Non-pigmented ciliary epithelial cell (primary cell): ENCODE data around the gene GALNT14.

Experiments used
- DNase-seq: peaks from one replicate; pipeline ENCODE4 v3.0.0-alpha.2; 2010; ENCODE audit warnings: low read depth

The GALNT14 gene

DNA sequence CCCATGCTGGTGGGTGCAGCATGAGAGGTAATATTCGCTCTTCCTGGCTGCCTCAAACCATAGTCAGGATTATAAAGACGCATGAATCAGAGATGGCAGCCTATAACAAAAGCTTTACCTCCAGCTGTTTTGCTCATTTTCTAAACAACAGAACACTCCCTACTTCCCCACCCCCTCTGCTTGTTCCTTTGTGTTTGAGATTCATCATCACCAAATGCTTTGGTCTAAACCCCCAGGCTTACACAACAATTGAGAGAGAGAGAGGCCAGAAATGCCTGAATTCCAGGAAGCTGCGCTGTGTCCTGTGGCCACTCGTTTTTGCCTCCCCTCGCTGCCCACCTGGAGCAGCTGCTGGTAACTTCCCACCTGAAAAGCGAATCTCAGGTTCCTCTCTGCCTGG lies 252.2 kb downstream of the GALNT14 start:
- DNase-seq = no peak

DNA sequence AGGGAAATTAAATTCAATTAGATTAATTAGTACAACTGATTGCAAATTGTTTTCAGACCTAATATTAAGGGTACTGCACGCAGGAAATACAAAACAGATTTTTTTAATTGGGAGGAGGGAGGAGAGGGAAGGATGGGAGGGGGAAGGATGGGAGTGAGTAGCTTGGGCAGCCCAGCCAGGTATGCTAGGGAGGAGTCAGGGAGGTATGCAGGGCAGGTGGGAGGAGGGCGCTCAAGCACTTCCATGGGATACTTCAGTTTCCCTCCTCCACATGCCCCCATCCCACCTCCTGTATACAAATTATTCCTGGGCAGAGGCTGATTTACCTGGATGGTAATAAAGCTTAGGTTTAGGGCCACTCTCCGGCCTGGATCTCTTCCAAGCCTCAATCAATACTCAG lies 254.4 kb downstream of the GALNT14 start:
- no peak for DNase-seq

DNA sequence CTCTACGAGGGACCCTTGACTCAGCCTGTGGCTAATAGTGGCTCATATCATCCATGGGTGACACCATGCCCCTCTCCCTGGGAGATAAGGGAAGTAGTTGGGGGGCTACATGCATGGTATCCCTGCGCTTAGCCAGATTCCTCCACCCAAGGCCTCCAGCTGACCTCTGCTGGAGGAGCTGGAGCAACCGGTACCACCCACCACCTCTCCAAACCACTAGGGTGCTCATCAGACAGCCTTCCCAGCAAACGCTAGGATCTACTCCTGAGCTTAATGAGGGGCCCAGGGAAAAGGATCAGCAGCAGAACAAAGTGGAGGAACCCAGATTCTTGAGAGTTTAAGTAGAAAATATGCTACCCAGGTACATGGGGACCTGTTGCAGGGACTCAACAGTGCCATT lies 255.1 kb downstream of the GALNT14 start:
- DNase-seq = no peak

DNA sequence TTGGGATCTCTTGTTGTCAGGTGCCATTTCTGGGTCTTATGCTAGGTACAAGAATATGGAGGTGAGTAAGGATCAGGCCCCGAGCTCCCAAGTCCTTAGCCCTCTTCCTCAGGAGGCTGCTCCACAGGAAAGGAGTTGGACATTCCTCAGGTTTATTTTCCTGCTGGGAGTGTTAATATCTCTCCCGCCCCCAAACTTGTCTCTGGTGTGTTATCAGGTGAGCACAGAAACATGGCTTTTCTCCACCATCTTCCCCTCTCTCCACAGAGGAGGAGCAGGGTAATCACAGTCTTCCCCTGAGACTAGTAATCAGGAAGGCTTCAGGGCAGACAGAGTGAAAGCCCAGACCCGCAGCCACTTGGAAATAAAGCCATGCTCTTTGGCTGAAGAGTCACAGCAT lies 257.7 kb downstream of the GALNT14 start:
- DNase-seq = no peak

DNA sequence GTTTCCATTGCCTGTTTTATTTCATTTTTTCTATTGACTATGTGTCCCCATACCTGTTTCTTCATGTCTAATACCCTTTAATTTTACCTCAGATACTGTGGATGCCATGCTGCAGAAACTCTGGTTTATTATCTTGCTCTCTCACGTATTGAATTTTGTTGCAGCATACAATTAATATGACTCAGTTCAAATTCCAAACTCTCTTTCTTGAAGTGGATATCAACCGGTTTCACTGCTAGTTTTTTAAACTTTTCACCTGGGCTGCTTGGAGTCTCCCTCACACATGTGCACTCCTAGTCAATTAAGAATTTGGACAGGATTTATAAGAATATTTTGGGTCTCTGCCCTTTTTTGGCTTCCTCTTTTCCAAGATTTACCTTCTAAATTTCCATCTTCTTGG lies 260.4 kb downstream of the GALNT14 start:
- DNase-seq = no peak

DNA sequence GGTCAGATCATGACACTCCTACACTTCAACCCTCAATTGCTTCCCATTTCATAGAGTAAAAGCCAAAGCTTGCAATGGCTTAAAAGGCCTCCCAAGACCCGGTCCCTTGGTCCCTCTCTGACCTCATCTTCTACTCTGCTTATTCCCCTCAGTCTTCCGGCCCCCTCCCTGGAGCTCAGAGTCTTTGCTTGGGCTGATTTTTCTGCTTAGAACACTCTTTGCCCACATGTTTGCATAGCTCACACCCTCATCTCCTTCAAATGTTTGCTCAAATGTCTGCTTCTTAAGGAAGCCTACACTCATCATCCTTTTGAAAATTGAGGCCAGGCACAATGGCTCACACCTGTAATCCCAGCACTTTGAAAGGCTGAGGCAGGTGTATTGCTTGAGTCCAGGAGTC lies 265.4 kb downstream of the GALNT14 start:
- DNase-seq = no peak

DNA sequence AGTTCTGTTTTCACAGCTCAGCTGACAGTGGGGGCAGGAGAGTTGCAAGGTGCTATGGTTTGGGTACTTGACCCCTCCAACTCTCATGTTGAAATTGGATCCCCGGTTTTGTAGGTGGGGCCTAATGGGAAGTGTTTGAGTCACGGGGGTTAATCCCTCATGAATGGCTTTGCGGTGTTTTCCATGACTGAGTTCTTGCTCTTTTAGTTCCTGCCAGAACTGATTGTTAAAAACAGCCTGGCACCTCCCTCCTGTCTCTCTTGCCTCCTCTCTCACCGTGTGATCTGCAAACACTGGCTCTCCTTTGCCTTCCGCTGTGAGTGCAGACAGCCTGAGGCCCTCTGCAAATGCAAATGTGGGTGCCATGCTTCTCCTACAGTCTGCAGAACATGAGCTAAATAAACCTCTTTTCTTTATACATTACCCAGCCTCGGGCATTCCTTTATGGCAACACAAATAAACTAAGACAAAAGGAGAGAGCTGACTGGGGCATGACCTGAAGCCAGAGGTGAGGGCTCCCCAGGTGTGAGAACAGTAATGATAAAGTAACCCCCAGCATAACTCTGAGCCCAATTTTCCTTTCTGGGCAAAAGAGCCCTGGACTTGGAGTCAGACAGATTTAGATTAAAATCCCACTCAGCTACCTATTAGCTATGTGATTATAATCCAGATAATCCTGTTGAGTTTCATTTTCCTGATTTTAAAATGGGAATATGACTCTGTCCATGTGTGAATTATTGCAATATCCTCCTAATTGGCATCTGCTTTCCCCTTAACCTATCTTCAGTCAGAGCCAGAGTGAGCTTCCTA lies 266.1 kb downstream of the GALNT14 start:
- DNase-seq = no peak

DNA sequence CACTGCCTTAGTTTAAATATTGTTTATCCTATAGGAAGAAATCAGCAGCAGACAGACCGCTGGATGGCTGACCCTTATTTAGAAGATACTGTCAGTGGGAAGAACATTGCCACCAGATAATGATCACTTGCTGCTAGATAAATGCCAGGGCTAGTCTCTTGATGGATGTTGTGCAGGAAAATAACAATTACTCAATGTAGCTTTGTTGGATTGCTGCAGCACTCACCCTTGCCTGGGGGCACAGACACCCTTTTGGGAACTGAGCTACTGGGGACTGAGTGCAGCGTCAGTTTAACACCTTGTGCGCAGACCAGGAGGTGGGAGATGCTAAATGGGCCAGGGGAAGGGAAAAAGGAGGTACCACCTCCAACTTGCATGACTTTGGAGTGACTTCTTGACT lies 266.8 kb downstream of the GALNT14 start:
- no peak for DNase-seq

DNA sequence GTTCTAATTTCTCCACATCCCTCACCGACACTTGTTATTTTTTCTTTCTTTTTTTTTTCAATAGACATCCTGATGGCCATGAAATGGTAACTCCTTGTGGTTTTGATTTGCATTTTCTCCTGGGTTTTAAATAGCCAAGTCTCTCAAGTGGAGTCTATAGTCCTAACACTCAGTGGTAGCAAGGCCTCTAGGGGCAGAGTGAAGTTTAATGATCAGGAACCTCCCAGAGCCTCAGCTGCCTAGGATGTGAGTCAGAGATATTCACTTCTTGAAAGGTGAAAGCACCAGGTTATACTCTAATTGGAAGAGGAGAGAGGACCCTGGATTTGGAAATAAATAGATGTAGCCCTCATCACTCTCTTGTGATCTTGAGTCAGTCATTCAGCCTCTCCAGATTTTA lies 268.3 kb downstream of the GALNT14 start:
- DNase-seq = no peak

DNA sequence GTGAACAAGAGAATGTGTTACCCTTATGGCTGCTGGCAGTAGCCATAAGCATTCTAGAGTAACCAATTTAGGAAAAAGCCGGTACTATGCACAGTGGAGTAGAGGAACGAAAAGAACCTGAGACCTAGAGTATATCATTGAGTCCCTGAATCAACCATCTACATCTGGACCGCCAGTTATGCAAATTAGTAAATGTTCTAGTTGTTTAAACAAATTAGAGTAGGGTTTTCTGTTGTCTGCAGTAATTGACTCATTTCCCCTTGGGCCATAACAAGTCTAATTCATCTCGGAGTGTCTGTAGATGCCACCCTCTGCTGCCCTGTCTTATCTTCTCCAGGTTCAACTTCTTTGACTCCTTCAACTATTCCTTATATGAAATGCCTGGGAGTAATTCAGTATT lies 270.9 kb downstream of the GALNT14 start:
- no peak for DNase-seq

DNA sequence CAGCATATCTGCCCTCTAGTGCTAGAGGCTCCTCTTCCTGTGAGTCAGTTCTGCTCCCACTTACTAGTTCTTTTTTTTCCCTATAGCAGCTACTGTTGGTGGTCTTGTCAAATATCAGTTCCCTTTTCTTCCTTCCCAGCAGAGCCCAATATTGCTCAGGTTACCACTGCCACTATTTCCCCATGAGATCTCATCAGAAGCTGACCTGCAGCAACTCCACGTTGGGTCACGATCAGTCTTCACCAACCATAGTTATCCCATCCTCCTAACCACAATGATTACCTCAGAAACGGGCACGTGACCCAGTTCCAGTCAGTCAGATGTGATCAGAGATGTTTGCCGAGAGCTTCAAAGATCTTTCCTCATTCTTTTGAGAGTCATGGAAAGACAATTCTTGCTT lies 271.3 kb downstream of the GALNT14 start:
- no peak for DNase-seq

DNA sequence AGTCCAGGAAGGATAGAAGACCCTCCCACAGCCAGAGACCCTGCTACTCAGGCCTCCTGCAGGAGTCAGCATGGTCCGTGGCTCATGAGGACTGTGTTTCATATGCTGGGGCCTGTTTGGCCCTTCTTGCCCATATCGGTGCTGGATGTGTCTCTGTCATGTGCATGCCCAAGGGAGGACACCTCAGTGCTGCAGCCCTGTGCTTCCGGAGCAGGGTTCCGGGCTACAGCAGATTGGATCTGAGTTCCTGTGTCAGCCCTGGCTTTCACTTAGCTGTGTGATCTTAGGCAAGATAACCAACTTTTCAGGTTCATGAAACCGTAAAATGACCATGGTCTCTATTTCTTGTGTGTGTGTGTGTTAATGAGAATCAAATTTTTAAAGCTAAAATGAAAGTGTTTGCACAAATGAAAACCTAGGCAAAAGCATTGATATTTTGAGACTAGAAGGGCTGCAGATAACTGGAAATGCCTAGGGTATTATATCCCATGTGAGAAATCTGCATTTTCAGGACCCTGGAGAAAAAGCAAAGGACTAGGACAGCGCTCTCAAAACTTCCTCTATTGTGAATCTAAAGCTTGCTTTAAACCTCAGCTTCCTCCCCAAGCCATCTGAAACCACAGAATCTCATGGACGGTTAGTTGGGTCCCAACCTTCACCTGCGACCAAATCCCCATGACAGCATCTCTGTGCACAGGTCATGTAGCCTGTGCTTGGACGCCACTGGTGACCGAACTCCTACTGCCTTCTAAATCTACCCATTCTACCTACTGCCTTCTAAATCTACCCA lies 272.2 kb downstream of the GALNT14 start:
- DNase-seq = no peak

DNA sequence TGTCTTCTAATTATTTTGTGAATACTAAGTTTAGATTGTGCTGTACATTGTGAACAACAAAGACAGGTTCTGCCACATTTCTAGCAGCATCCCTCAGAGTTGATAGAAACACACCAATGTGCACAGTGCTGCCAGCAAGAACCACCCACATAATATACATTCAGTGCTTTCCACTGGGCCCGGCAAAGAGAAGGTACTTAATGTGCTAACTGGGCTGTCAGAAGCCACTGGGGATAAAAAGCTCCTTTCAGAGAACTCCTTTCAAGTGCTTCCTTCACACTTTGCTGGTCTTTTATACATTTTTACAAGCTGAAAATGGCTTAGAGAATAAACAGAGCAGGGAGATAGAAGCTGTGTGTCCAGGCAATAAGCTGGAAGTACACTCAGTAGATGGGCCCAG lies 273.0 kb downstream of the GALNT14 start:
- no peak for DNase-seq

DNA sequence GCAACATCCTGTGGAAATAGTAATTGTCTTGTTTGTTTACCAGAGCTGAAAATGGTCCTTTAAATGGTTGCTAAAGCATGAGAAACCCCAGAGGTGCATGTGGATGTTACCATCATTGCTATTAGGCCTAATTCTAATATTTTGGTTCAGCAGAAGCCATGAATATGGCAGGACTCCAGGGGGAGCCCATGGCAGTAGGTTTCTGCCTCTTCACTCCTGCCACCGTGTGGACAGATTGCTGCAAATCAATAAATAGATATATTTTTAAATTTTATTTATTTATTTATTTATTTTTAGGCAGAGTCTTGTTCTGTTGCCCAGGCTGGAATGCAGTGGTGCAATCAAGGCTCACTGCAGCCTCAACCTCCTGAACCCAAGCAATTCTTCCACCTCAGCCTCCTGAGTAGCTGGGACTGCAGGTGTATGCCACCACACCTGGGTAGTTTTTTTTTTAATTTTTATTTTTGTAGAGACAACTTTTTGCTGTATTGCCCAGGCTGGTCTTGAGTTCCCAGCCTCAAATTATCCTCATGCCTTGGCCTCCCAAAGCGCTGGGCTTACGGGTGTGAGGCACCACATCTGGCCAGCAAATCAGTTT lies 276.1 kb downstream of the GALNT14 start:
- DNase-seq = peak; percentile 48

DNA sequence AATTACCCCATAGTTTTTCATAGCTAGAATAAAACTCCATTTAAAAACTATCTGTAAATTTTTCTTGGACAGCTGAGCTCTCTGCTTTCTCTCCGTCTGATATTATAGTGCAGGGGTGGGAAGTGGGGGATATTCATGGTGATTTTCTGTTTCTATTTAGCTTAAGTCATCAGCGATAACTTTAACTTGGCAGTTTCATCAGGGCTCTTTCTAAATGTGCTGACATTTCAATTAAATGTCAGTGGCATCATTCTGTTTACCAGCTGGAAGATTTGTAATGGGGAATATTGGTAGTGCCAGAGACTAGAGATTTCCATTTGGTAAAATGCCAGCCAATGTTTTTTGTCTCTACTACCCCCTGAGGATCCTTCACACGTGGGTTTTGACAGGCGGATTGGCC lies 277.5 kb downstream of the GALNT14 start:
- no peak for DNase-seq
